ENCODE results near the gene ZC3H14. TPM values are rescaled to one million over a fixed set of nuclear protein-coding genes. Genes with fewer than 3 reads are reported as not detected.

ZC3H14 gene
- total RNA-seq, 1 donor from 2014 or later, result 60.3 TPM

DNA sequence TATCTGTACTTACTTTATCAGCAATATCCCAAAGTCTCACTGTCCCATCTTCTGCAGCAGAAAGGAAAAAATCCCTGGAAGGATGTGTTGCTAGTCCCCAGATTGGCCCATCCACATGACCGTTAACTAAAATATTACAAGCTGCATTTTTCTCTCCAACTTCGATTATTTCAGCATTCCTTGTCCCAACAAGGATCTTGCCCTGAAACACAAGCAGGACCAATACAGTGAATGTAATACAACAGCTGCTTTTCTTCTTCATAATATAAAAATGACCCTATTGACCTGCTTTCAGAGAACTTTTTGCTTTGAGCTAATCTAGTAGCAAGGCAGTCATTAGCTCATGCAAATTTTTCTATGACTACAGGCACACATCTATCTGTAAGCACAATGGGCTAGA lies 58.3 kb downstream of the ZC3H14 start:
- intact Hi-C loops (cut with micrococcal nuclease), result no loop called here
- no peaks in the 10 kb centered on the region for H3K27me3 Mint-ChIP-seq (ENCODE audit: low read depth)
- DNase-seq (ENCODE audit: low spot score), result no peak
- H3K4me3 Mint-ChIP-seq (ENCODE audit: low read depth), result no peak overlapping the region
- no peak overlapping the region for H3K27ac Mint-ChIP-seq
- H3K4me1 Mint-ChIP-seq (ENCODE audit: low read depth), result no peaks in the 10 kb centered on the region
- no peaks in the 10 kb centered on the region for H3K9me3 Mint-ChIP-seq
- peaks cover 5% of the 10 kb centered on the region for H3K36me3 Mint-ChIP-seq (ENCODE audit: low read depth)

DNA sequence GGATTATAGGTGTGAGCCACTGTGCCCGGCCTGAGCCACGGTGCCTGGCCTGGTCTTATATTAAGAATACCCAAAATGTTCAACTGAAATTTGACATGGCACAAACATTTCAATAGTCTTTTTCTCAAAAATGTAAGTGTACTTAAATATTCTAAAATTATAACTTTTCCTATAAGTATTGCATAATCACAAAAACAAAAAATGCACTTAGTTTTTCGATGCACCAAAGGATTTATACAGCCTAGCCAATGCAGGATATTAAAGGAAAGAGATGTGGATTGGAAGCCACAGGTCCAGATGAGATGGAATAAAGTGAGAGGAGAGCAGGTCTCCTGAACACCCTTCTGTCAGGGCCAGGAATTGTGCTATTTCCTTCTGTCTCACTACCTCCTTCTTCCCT lies 62.8 kb downstream of the ZC3H14 start:
- Mint-ChIP-seq H3K4me3 (ENCODE audit: low read depth) (no peak overlapping the region), H3K36me3 (ENCODE audit: low read depth) (no peaks in the 10 kb centered on the region), H3K27ac (no peak overlapping the region), H3K9me3 (no peaks in the 10 kb centered on the region), H3K4me1 (ENCODE audit: low read depth) (no peaks in the 10 kb centered on the region), H3K27me3 (ENCODE audit: low read depth) (no peaks in the 10 kb centered on the region)
- intact Hi-C loops (cut with micrococcal nuclease), result no loop called here
- no peak for DNase-seq (ENCODE audit: low spot score)

GRCh38 chr14:88628033-88628432 lies 65.2 kb downstream of the ZC3H14 start:
- no peaks in the 10 kb centered on the region for H3K9me3 Mint-ChIP-seq

DNA sequence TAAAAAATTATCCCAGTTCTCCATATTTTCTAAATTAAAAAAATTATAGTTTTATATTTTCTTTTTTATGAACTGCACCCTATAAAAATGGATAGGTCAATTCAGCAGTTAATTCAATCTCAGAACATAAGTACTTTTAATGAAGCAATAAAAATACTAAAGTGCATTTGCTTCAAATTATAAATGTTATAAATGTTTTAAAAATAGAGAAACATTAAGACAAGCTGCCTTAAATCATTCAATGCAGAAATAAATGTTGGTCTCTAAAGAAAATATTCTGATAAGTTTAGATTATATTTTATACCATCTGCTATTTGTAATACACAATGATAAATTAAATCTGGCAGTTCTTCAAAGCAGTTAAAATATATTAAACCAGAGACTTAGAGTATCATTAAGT lies 65.6 kb downstream of the ZC3H14 start:
- Mint-ChIP-seq H3K36me3 (ENCODE audit: low read depth) (no peaks in the 10 kb centered on the region), H3K27ac (no peak overlapping the region), H3K4me3 (ENCODE audit: low read depth) (no peak overlapping the region), H3K4me1 (ENCODE audit: low read depth) (no peaks in the 10 kb centered on the region), H3K27me3 (ENCODE audit: low read depth) (no peaks in the 10 kb centered on the region), H3K9me3 (no peaks in the 10 kb centered on the region)
- no peak for DNase-seq (ENCODE audit: low spot score)
- intact Hi-C loops (cut with micrococcal nuclease), result no loop called here

More at GRCh38 chr14:88628033-88628432, 65.2 kb downstream of the ZC3H14 start:
- DNase-seq (ENCODE audit: low spot score), result no peak
- no peaks in the 10 kb centered on the region for H3K36me3 Mint-ChIP-seq (ENCODE audit: low read depth)
- H3K4me1 Mint-ChIP-seq (ENCODE audit: low read depth), result no peaks in the 10 kb centered on the region
- H3K27ac Mint-ChIP-seq, result no peak overlapping the region
- intact Hi-C loops (cut with micrococcal nuclease), result no loop called here
- no peaks in the 10 kb centered on the region for H3K27me3 Mint-ChIP-seq (ENCODE audit: low read depth)
- H3K4me3 Mint-ChIP-seq (ENCODE audit: low read depth), result no peak overlapping the region

DNA sequence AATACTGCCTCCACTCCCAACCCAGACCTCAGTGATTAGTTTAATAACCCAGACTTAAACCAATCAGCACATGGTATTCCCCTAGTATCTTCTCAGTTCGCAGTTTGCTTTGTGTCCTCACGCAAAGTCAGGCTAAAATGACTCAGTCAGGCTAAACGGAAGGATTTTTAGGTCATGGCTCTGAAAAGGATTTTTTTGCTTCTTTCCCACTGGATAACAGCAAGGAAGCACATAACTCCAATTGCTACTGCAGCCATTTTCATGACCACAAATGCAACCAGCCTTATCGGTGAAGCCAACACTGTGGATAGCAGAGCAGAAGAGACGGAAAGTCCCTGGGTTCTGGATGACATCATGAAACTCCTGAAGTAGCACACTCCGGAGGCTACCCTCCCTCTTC lies 67.7 kb downstream of the ZC3H14 start:
- no peak overlapping the region for H3K4me3 Mint-ChIP-seq (ENCODE audit: low read depth)
- no peak overlapping the region for H3K27ac Mint-ChIP-seq
- intact Hi-C loops (cut with micrococcal nuclease), result no loop called here
- H3K4me1 Mint-ChIP-seq (ENCODE audit: low read depth), result no peaks in the 10 kb centered on the region
- DNase-seq (ENCODE audit: low spot score), result no peak
- H3K27me3 Mint-ChIP-seq (ENCODE audit: low read depth), result no peaks in the 10 kb centered on the region
- no peaks in the 10 kb centered on the region for H3K36me3 Mint-ChIP-seq (ENCODE audit: low read depth)
- no peaks in the 10 kb centered on the region for H3K9me3 Mint-ChIP-seq

- Mint-ChIP-seq H3K9me3 (no peaks in the 10 kb centered on the region), H3K4me3 (ENCODE audit: low read depth) (no peak overlapping the region), H3K36me3 (ENCODE audit: low read depth) (no peaks in the 10 kb centered on the region), H3K4me1 (ENCODE audit: low read depth) (no peaks in the 10 kb centered on the region), H3K27me3 (ENCODE audit: low read depth) (no peaks in the 10 kb centered on the region), H3K27ac (no peak overlapping the region)
- intact Hi-C loops (cut with micrococcal nuclease), result no loop called here
- DNase-seq (ENCODE audit: low spot score), result no peak
Observed at GRCh38 chr14:88631091-88631490, 68.3 kb downstream of the ZC3H14 start.

DNA sequence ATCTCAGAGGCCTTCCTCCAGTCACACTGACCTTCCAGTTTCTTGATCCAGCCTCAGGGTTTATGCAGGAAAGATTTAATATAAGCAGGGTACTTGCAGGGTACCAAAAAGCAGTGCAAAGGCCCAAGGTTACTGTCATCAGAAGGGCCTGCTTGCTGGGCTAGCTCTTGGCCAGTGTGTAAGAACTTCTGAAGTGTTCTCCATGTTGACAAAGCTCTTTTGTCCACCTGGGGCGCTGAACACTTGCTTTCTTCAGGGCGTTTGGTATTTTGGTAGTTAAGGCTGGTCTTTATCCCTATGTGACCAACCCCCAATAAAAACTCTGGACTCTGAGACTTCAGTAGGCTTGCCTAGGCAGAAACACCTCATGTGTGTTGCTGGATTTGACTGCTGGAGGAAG lies 69.7 kb downstream of the ZC3H14 start:
- Mint-ChIP-seq H3K4me1 (ENCODE audit: low read depth) (no peaks in the 10 kb centered on the region), H3K36me3 (ENCODE audit: low read depth) (no peaks in the 10 kb centered on the region), H3K27me3 (ENCODE audit: low read depth) (no peaks in the 10 kb centered on the region), H3K27ac (no peak overlapping the region), H3K9me3 (no peaks in the 10 kb centered on the region), H3K4me3 (ENCODE audit: low read depth) (no peak overlapping the region)
- no peak for DNase-seq (ENCODE audit: low spot score)
- intact Hi-C loops (cut with micrococcal nuclease), result no loop called here

DNA sequence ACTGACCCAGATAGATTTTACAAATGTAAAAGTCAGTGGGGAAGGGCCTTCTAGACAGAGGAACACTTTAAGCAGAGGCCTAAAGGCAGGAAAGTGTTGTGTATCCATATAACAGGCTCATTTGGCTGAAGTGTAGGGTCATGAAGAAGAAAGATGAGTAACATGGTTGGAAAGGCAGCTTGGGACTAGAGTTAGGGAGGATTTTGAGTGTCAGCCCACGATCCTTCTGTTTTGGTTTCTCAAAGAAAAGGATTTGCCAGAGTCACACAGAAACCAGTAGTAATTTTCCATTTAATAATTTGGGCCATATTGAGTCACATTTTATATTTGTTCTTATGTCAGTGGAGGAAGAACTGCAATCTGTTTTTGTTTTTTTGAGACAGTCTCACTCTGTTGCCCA lies 76.4 kb downstream of the ZC3H14 start:
- no peak for DNase-seq (ENCODE audit: low spot score)
- Mint-ChIP-seq H3K4me3 (ENCODE audit: low read depth) (no peak overlapping the region), H3K4me1 (ENCODE audit: low read depth) (no peaks in the 10 kb centered on the region), H3K9me3 (peaks cover 18% of the 10 kb centered on the region), H3K27ac (no peak overlapping the region), H3K27me3 (ENCODE audit: low read depth) (no peaks in the 10 kb centered on the region), H3K36me3 (ENCODE audit: low read depth) (no peaks in the 10 kb centered on the region)
- intact Hi-C loops (cut with micrococcal nuclease), result no loop called here

DNA sequence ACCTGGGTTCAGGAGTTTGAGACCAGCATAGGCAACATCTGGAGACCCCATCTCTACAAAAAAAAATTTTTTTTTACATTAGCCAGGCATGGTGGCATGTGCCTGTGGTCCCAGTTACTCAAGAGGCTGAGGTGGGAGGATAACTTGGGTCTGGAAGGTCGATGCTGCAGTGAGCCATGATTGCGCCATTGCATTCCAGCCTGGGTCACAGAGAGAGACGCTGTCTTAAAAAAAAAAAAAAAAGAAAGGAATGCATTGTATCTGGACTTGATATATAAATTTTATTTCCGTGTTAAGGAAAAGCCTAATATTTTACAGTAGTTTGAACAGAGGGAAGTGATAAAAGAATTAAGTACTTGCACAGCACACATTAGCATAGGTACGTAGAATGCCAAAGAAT lies 97.2 kb downstream of the ZC3H14 start:
- Mint-ChIP-seq H3K27me3 (ENCODE audit: low read depth) (no peaks in the 10 kb centered on the region), H3K4me1 (ENCODE audit: low read depth) (no peaks in the 10 kb centered on the region), H3K4me3 (ENCODE audit: low read depth) (no peak overlapping the region), H3K27ac (no peak overlapping the region), H3K36me3 (ENCODE audit: low read depth) (no peaks in the 10 kb centered on the region), H3K9me3 (peaks cover 12% of the 10 kb centered on the region)
- DNase-seq (ENCODE audit: low spot score), result no peak
- intact Hi-C loops (cut with micrococcal nuclease), result no loop called here

GRCh38 chr14:88667555-88668273 lies 104.9 kb downstream of the ZC3H14 start:
- Mint-ChIP-seq H3K27ac (no peak overlapping the region), H3K4me3 (ENCODE audit: low read depth) (no peak overlapping the region), H3K4me1 (ENCODE audit: low read depth) (no peaks in the 10 kb centered on the region), H3K36me3 (ENCODE audit: low read depth) (no peaks in the 10 kb centered on the region), H3K9me3 (peaks cover 7% of the 10 kb centered on the region), H3K27me3 (ENCODE audit: low read depth) (no peaks in the 10 kb centered on the region)
- intact Hi-C loops (cut with micrococcal nuclease), result loop anchor here (1.0 to 5.0 kb wide), 2 partner anchors 201 to 1250 kb away; no protein-coding TSS in a partner anchor
- DNase-seq (ENCODE audit: low spot score), result peak; percentile 22

- no peak overlapping the region for H3K27ac Mint-ChIP-seq
- DNase-seq (ENCODE audit: low spot score), result no peak
- H3K4me1 Mint-ChIP-seq (ENCODE audit: low read depth), result no peaks in the 10 kb centered on the region
- no peaks in the 10 kb centered on the region for H3K36me3 Mint-ChIP-seq (ENCODE audit: low read depth)
- peaks cover 7% of the 10 kb centered on the region for H3K9me3 Mint-ChIP-seq
- intact Hi-C loops (cut with micrococcal nuclease), result loop anchor here (5.0 kb wide), 1 partner anchor 1249 kb away; no protein-coding TSS in a partner anchor
- H3K4me3 Mint-ChIP-seq (ENCODE audit: low read depth), result no peak overlapping the region
- H3K27me3 Mint-ChIP-seq (ENCODE audit: low read depth), result no peaks in the 10 kb centered on the region
Observed at GRCh38 chr14:88668448-88669116, 105.7 kb downstream of the ZC3H14 start.

- no peaks in the 10 kb centered on the region for H3K4me1 Mint-ChIP-seq (ENCODE audit: low read depth)
- intact Hi-C loops (cut with micrococcal nuclease), result loop anchor here (5.0 kb wide), 1 partner anchor 1248 kb away; no protein-coding TSS in a partner anchor
- H3K27me3 Mint-ChIP-seq (ENCODE audit: low read depth), result no peaks in the 10 kb centered on the region
- H3K4me3 Mint-ChIP-seq (ENCODE audit: low read depth), result no peak overlapping the region
- H3K27ac Mint-ChIP-seq, result no peak overlapping the region
- no peak for DNase-seq (ENCODE audit: low spot score)
- H3K36me3 Mint-ChIP-seq (ENCODE audit: low read depth), result no peaks in the 10 kb centered on the region
- H3K9me3 Mint-ChIP-seq, result peaks cover 7% of the 10 kb centered on the region
Observed at GRCh38 chr14:88669346-88669745, 106.5 kb downstream of the ZC3H14 start.

Data from activated T-helper 2 cell treated with anti-CD3 and anti-CD28 coated beads, Interferon-gamma antibody, Interleukin-2, Interleukin-4, amounts not matched to agents 10 μg/mL and 5 μg/mL and 100 μg/mL, durations not matched to agents 14 hours and 24 hours and 36 hours (primary cell).